ENCODE measurements around the gene AATF. TPM values are rescaled to one million over a fixed set of nuclear protein-coding genes. Genes with fewer than 3 reads are reported as not detected.

Gene AATF
- total RNA-seq, 6 experiments from 2014 or later, result 13.2 to 19.5 (median 16.7) TPM

- no peak overlapping the region for H3K27ac ChIP-seq
- H3K4me1 ChIP-seq, result peaks cover 0 to 14% (median 4%) of the 10 kb centered on the region in 4 donors
- H3K27me3 ChIP-seq, result no peaks in the 10 kb centered on the region
- DNase-seq (no peak), ATAC-seq (no peak)
- H3K4me3 ChIP-seq, result no peak overlapping the region
- TF ChIP-seq POLR2A (IDR thresholded peaks at IDR 0.05), result no peak
- TF ChIP-seq, protein P1, sequence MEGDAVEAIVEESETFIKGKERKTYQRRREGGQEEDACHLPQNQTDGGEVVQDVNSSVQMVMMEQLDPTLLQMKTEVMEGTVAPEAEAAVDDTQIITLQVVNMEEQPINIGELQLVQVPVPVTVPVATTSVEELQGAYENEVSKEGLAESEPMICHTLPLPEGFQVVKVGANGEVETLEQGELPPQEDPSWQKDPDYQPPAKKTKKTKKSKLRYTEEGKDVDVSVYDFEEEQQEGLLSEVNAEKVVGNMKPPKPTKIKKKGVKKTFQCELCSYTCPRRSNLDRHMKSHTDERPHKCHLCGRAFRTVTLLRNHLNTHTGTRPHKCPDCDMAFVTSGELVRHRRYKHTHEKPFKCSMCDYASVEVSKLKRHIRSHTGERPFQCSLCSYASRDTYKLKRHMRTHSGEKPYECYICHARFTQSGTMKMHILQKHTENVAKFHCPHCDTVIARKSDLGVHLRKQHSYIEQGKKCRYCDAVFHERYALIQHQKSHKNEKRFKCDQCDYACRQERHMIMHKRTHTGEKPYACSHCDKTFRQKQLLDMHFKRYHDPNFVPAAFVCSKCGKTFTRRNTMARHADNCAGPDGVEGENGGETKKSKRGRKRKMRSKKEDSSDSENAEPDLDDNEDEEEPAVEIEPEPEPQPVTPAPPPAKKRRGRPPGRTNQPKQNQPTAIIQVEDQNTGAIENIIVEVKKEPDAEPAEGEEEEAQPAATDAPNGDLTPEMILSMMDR (IDR thresholded peaks at IDR 0.05), result no peak
- WGBS (ENCODE audit: insufficient coverage, low coverage, low lambda C conversion rate, missing lambda C conversion rate), result 84% methylated on average over 9 of the region's 23 CpGs
- H3K36me3 ChIP-seq, result no peaks in the 10 kb centered on the region
- no peaks in the 10 kb centered on the region for H3K9me3 ChIP-seq
- intact Hi-C loops (cut with DNase I), result no loop called here
These were observed 117.0 kb downstream of the AATF start for GRCh38 chr17:37065486-37066321.

DNA sequence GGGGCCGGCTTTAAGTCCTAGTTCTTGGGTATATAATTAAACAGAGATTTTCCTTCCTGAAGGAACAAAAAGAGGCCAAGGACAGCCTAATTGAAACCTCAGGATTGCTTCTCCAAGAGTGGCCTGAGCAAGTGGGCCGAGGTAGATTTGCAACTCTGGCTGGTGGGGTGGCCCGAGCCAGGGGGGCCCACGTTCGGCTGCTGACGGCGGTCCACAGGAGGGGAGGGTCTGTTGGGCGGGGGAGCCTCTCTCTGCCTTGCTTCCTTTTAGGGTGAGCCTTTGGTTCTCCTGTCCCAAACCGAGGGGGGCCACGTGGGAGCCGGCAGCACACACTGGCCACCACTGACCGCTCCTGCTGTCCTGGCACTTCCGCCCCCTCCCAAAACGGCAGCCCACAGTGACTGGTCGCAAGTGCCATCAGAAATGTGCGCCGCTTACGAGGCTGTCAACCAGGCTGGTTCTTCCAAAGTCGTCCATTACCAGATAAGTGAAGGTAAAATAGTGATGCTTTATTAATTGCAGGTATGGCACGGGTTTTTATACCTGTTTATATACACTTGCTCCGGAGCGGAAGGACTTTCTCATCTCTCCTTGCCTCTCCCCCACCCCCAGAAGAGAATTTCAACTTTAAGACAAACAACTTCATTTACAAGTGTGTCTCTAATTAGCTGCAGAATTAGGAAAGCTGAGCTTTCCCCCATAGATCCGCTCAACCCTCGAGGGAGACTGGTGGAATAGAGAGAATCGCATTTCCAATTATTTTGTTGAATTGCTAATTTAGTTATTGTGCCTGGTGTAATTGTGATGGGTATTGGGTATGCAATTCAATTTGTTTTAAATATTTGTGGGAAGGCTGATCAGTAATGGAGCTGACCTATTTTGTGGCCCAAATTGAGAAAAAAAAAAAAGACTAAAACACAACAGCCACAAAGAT lies 117.8 kb downstream of the AATF start:
- no peak for DNase-seq
- Histone ChIP-seq H3K9me3 (no peaks in the 10 kb centered on the region), H3K27ac (no peak overlapping the region), H3K4me1 (peaks cover 0 to 14% (median 4%) of the 10 kb centered on the region in 4 donors), H3K4me3 (no peak overlapping the region), H3K36me3 (no peaks in the 10 kb centered on the region), H3K27me3 (no peaks in the 10 kb centered on the region)
- no peak for TF ChIP-seq POLR2A (IDR thresholded peaks at IDR 0.05)
- WGBS (ENCODE audit: insufficient coverage, low coverage, low lambda C conversion rate, missing lambda C conversion rate), result 84% methylated on average over 12 of the region's 25 CpGs
- intact Hi-C loops (cut with DNase I), result no loop called here
- no peak for ATAC-seq

GRCh38 chr17:37067555-37068111 lies 118.9 kb downstream of the AATF start:
- Histone ChIP-seq H3K9me3 (no peaks in the 10 kb centered on the region), H3K4me1 (peaks cover 0 to 14% (median 4%) of the 10 kb centered on the region in 4 donors), H3K4me3 (peak overlapping the region in 1 of 3 donors; percentile 9), H3K27me3 (no peaks in the 10 kb centered on the region), H3K36me3 (no peaks in the 10 kb centered on the region), H3K27ac (peak overlapping the region; percentile 45 to 73 (median 54))
- WGBS (ENCODE audit: insufficient coverage, low coverage, low lambda C conversion rate, missing lambda C conversion rate), result 25% methylated on average over 9 of the region's 13 CpGs
- DNase-seq (peak; percentile 84 to 89 (median 88)), ATAC-seq (peak; percentile 89 to 92 (median 92))
- intact Hi-C loops (cut with DNase I), result no loop called here
- TF ChIP-seq, protein P1 (IDR thresholded peaks at IDR 0.05), result no peak
- TF ChIP-seq POLR2A (IDR thresholded peaks at IDR 0.05), result no peak

- peak overlapping the region in 1 of 3 donors; percentile 9 for H3K4me3 ChIP-seq
- DNase-seq (no peak), ATAC-seq (peak; percentile 8 to 45 (median 38))
- intact Hi-C loops (cut with DNase I), result no loop called here
- 58% methylated on average over 8 of the region's 10 CpGs for WGBS (ENCODE audit: insufficient coverage, low coverage, low lambda C conversion rate, missing lambda C conversion rate)
- TF ChIP-seq, protein P1 (IDR thresholded peaks at IDR 0.05), result no peak
- H3K27ac ChIP-seq, result peak overlapping the region; percentile 45 to 73 (median 54)
- H3K36me3 ChIP-seq, result no peaks in the 10 kb centered on the region
- H3K27me3 ChIP-seq, result no peaks in the 10 kb centered on the region
- H3K4me1 ChIP-seq, result peaks cover 0 to 14% (median 4%) of the 10 kb centered on the region in 4 donors
- H3K9me3 ChIP-seq, result no peaks in the 10 kb centered on the region
These were observed 119.5 kb downstream of the AATF start for GRCh38 chr17:37068266-37068665.
